ENCODE results near the gene A4GNT.
"Not testable (repeated sequence)": the region's sequence is repeated elsewhere in the genome, so short reads cannot be mapped to it uniquely, and the experiment has no call there.

A4GNT gene
- total RNA-seq = 0 reads per million in 4 donors

GRCh38 chr3:138132239-138132638 is at the start of gene A4GNT:
Gene A4GNT (minus strand): TSS chr3:138132390. CDS start chr3:138131256, 1,134 bp downstream.
- no peak for DNase-seq

DNA sequence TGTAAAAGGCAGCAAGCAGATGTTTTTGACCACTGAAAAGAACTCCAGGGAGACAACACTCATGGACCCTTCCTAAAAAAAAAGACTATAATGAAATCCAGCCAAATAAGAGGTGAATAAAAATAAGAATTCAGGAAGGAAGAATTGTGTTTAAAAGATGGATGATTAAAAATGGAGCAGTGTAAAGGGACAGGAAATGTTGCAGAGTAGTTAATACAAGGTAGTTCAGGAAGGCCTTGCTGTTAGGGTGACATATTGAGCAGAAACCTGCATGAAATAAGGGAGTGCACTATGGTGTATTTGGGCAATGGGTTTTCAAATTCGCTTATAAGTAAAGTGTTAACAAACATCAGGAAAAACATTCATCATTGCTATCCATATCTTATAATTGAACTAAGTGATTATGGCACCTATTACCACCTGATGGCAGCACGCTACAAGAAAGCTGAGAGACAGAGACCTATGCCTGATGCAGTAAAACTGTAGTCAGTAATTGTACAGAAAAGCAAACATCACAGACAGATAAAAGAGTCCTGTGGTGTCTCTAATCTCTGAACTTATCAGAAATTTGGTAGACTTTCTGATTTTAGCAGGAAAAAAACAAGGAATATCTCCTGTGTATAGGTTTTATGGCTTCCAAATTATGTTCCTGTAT is 48.3 kb upstream of the A4GNT start:
- DNase-seq = peak in 2 of 5 donors; percentile 5 to 44

DNA sequence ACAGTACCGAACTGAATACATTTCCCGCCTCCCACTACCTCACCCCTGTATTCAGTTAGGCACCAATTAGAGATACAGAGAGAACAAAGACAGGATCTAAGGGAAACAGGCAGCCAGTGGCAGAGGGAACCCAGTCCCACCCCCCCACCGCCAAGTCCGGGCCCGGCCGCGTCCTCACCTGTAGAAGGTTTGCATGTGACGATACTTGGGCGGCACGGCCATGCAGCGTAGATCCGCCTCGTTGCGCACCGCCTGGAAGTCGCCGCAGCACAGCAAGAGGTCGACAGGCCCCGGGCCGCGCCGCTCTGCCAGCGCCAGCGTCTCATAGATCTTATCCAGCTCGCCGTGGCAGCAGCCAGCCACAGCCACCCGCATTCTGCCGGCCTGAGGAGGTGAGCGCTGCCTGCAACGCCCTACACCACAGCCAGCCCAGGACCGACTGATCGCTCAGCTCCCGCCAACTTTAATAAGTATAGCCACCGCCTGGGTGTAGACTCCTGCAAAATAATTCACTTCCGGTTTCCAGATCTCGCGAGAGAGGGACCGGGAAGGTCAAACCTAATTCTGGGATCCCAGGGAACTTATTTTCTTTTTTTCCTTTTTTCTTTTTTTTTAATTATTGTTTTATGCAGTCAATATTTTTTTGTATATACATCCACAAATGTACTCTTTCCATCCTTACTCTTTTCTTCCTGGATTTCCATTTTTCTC is 42.4 kb upstream of the A4GNT start, which contains the start of gene DBR1:
Gene DBR1, minus strand, starts transcription at position 501 of the 711 bp plus-strand sequence. Its CDS starts 126 bp downstream, at position 375.
- peak; percentile 45 to 80 (median 67) for DNase-seq

DNA sequence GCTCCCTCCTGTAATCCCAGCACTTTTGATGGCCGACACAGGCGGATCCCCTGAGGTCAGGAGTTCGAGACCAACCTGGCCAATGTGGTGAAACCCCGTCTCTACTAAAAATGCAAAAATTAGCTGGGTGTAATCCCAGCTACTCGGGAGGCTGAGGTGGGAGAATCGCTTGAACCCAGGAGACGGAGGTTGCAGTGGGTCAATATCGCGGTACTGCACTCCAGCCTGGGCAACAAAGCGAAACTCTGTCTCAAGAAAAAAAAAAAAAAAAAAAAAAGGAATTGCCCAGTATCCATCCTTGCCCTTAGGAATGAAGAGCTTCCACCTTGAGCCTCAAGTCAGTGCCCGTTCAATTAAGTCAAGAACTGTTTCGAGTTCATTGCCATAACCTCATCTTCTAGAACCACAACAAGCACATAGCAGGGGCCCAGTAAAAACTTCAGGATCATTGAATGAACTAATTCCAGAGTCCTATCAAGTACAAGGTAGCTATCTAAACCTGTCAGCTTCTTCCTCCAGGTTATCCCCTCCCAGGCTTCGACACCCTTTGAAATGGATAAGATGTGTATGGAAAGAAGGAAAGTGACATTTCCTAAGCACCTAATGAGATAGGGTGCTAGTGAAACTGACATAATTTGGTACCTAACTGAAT is 41.7 kb upstream of the A4GNT start:
- DNase-seq = no peak

GRCh38 chr3:138172625-138173024 is 40.4 kb upstream of the A4GNT start:
- DNase-seq = no peak

DNA sequence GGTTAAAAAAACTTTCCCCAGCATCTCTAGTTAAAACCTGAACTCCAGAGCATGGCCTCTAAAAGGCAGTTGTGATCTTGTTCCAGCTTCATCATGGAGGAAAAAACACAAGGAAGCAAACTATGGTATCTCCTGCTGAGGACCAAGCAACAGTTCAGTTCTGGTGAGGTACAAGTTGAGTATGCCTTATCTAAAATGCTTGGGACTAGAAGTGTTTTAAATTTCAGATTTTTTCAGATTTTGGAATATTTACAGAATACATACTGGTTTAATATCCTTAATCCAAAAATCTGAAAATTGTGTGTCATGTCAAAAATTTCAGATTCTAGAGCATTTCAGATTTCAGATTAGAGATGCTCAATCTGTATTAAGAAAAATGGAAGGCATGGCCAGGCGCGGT is 32.9 kb upstream of the A4GNT start:
- DNase-seq = no peak

DNA sequence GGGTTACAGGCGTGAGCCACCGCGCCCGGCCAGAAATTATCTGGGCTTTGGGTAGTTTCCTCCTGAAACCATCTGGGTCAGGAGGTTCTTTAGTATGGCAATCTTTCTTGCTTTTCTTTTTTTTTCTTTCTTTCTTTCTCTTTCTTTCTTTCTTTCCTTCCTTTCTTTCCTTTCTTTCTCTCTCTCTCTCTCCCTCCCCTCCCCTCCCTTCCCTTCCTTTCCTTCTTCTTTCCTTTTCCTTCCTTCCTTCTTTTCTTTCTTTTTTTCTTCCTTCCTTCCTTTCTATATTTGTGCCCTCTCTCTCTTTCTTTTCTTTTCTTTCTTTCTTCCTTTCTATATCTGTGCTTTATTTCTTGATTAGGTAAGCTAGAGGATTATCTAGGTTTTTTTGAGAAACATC is 25.6 kb upstream of the A4GNT start:
- DNase-seq = no peak

DNA sequence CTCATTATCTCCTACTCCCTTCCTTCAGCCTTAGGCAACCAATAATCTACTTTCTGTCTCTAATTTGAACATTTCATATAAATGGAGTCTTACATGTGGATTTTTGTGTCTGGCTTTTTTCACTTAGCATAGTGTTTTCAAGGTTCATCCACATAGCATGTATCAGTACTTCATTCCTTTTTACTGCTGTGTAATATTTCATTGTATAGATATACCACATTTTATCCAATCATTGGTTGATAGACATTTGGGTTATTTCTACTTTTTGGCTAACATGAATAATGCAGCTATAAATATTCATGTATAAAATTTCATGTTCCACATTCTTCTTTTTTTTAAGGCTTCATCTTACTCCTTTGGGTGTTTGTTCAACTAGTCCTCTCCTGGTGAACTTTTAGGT is 22.3 kb upstream of the A4GNT start:
- no peak for DNase-seq

- DNase-seq = no peak
Observed at GRCh38 chr3:138148503-138148902, 16.3 kb upstream of the A4GNT start.

DNA sequence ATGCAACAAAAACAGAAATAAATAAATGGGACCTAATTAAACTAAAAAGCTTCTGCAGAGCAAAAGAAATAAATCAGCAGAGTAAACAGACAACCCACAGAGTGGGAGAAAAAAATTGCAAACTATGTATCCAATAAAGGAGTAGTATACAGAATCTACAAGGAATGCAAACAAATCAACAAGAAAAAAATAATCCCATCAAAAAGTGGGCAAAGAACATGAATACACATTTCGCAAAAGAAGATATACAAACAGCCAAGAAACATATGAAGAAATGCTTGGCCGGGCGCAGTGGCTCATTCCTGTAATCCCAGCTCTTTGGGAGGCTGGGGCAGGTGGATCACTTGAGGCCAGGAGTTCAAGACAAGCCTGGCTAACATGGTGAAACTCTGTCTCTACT is 10.0 kb upstream of the A4GNT start:
- DNase-seq = not testable (repeated sequence)

DNA sequence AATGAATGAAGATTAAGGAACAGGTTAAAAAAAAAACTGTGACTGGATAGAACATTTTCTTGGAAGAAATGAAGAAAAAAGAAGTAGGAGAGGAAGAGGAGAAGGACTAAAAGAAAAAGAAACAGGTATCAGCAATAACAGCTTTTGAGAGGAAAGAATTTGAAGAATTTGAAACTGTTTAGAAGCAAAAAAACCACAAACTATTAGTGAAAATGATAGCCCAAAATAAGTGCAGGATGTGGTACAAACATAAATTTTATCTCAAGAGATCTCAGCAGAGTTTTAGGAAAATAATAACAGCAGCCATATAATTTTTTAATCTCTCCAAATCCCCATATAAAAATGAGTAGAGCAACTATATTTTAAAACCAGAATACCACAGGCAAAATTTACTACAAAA is 8.8 kb upstream of the A4GNT start:
- no peak for DNase-seq

DNA sequence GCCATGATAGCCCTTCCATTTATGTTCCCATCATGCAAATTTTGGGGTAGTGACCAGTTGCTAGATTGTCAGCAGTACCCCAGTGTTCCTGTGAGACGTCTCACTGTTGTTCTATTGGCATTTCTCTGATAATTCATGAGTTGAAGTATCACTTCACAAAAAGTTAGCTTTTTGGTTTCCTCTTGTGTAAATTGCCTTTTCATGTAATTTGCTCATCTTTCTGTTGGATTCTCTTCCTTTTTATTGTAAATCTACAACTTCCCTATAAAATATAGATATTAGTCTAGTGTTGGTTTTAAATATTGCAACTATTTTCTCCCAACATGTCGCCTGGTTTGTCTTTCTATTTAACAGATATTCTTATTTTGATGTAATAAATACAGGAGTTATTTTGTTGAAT is 7.5 kb upstream of the A4GNT start:
- DNase-seq = no peak

DNA sequence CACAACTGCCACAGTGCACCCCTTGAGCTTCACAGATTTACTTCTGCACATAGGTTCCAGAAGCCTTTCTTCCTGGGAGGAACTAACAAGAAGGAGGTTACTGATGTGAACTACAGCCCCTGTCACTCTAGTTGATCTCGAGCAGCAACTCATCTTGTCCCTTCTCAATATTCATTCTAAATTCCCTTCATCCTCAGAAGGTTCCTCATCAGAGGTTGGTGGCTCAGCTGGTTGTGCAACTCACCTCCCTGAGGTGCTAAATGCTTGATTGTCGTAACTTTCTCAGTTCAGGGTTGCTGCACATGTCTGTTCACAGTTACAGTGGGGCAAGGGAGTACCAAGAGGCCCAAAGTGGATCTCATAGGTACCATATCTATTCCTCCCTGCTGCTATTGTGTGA is 5.7 kb upstream of the A4GNT start:
- no peak for DNase-seq

- DNase-seq = no peak
Observed at GRCh38 chr3:138136201-138136600, 4.0 kb upstream of the A4GNT start.

- no peak for DNase-seq
Observed at GRCh38 chr3:138135833-138136194, 3.6 kb upstream of the A4GNT start.

- no peak for DNase-seq
Observed at GRCh38 chr3:138135146-138135832, 3.1 kb upstream of the A4GNT start.

DNA sequence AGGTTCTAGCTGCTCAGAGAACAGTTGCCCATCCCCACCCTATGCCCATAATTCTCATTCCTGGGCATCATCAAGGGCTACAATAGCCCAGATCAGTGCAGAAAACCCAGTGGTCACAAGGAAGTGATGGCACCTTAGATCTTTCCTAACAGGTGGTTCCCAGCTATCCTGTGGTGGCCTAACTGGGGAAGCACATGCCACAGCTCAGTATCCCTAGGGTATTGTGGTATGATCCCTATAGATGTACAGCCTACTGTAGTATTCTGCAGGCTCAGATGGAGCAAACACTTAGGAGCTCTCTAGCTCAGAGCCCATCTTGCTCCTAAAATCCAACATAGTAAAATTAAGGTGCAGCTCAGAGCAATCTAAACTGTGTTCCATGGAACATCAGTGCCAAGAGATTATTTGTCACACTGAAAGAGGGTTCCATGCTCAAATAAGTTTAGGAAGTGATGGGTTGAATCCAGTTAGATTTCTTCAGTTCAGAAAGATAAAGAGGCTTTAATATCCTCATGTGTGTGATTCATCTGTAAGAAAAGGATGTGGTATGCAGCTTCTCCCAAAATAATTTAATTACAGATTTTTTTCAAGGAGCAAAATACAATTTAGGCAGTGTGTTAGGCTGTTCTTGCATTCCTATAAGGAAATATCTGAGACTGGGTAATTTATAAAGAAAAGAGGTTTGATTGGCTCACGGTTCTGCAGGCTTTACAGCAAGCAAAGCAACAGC is 4.4 kb downstream of the A4GNT start:
- DNase-seq = no peak

GRCh38 chr3:138125548-138126221 is 6.5 kb downstream of the A4GNT start:
- DNase-seq = no peak

DNA sequence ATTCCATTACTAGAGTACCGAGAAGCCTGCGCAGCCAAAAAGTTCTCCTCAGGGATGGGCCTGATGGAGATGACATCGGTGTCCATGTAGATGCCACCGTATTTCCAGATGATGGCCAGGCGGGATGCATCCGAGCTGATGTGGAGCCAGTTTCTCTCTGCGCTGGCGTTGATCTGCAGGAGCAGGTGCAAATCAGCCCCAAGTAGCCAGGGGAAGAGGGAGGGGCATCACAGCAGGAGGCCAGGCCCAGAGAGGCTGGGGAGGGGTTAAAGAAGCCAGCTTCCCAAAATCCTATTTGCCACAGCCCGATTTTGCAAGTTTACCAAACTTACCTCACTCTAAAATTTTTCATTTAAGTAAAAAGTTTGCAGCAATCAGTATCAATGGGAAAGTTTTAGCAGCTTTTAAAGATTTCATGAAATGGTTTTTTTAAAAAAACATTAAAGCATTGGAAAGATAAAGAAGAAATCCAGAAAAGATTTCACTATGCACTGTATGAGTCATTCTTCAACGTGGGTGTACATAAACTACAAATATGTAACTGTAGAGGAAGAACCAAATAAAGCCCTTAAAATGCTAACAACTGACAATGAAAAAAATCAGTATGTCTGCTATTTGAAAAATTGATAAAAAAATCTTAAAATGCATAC is 7.4 kb downstream of the A4GNT start:
- DNase-seq = no peak

GRCh38 chr3:138124188-138124587 is 8.0 kb downstream of the A4GNT start:
- DNase-seq = no peak

DNA sequence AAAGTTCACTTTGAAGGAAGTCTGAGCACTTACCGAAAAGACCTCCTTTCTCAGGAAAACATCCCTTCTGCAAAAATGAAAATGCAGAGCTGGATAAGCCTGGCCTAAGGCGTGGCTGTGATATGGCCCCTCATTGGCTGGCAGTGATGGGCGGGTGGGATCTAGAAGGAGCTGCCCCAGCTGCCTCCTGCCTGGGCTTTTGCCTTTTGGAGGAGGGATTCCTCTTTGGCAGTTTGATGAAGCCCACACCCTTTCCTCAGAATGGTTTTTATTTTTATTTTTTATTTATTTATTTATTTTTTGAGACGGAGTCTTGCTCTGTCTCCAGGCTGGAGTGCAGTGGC is 12.8 kb downstream of the A4GNT start:
- DNase-seq = no peak
